ENCODE measurements around the gene WNT3.
A peak's percentile ranks its signal among the peaks of the same experiment; 100 is the strongest.

The WNT3 gene

GRCh38 chr17:46792071-46792470 lies 26.4 kb downstream of the WNT3 start:
- no peak overlapping the region for H3K56ac ChIP-seq (ENCODE audit: low read length)
- no peak overlapping the region for H2BK5ac ChIP-seq (ENCODE audit: low read length)
- no peak overlapping the region for H3K4ac ChIP-seq (ENCODE audit: low read depth, low read length)
- no CpG with 5 or more reads among the region's 4 CpGs for whole genome bisulfite sequencing (ENCODE audit: extremely low coverage, insufficient coverage, low lambda C conversion rate)
- peaks cover 57% of the 10 kb centered on the region for H3K79me2 ChIP-seq (ENCODE audit: control insufficient read depth, insufficient read depth, low read length)
- H3K36me3 ChIP-seq (ENCODE audit: control insufficient read depth, insufficient read depth, low read length): no peaks in the 10 kb centered on the region
- no peak overlapping the region for H2AK5ac ChIP-seq (ENCODE audit: low read length)
- H4K5ac ChIP-seq (ENCODE audit: low read length): no peak overlapping the region
- H2BK15ac ChIP-seq (replicated peaks; ENCODE audit: low read depth): no peak overlapping the region
- H3K9ac ChIP-seq (ENCODE audit: low read length): no peak overlapping the region
- peaks cover 42% of the 10 kb centered on the region for H3K79me1 ChIP-seq (ENCODE audit: low read length)
- H3K4me2 ChIP-seq (ENCODE audit: low read length): no peak overlapping the region
- H3K27me3 ChIP-seq (ENCODE audit: insufficient read depth, low read length, poor library complexity): no peaks in the 10 kb centered on the region
- H2BK120ac ChIP-seq (ENCODE audit: low read depth, low read length): no peak overlapping the region
- H4K8ac ChIP-seq (ENCODE audit: low read depth, low read length): no peak overlapping the region
- no peak overlapping the region for H3K23ac ChIP-seq (ENCODE audit: low read length)
- H3K18ac ChIP-seq (ENCODE audit: low read length): no peak overlapping the region
- H3K4me3 ChIP-seq (ENCODE audit: low read length): no peak overlapping the region
- peaks cover 9% of the 10 kb centered on the region for H3K4me1 ChIP-seq (ENCODE audit: control insufficient read depth, low read depth, low read length)
- H3K27ac ChIP-seq (ENCODE audit: low read depth, low read length): no peak overlapping the region
- no peak for DNase-seq

GRCh38 chr17:46791531-46791930 lies 27.0 kb downstream of the WNT3 start:
- Histone ChIP-seq H2BK15ac (replicated peaks; ENCODE audit: low read depth) (no peak overlapping the region), H3K18ac (ENCODE audit: low read length) (no peak overlapping the region), H3K36me3 (ENCODE audit: control insufficient read depth, insufficient read depth, low read length) (no peaks in the 10 kb centered on the region), H3K27ac (ENCODE audit: low read depth, low read length) (no peak overlapping the region), H2BK5ac (ENCODE audit: low read length) (no peak overlapping the region), H3K4me2 (ENCODE audit: low read length) (no peak overlapping the region), H3K4me3 (ENCODE audit: low read length) (no peak overlapping the region), H4K5ac (ENCODE audit: low read length) (no peak overlapping the region), H3K4me1 (ENCODE audit: control insufficient read depth, low read depth, low read length) (peaks cover 11% of the 10 kb centered on the region), H3K79me2 (ENCODE audit: control insufficient read depth, insufficient read depth, low read length) (peaks cover 53% of the 10 kb centered on the region), H3K23ac (ENCODE audit: low read length) (no peak overlapping the region), H3K56ac (ENCODE audit: low read length) (no peak overlapping the region), H3K9ac (ENCODE audit: low read length) (no peak overlapping the region), H3K4ac (ENCODE audit: low read depth, low read length) (no peak overlapping the region), H4K8ac (ENCODE audit: low read depth, low read length) (no peak overlapping the region), H2AK5ac (ENCODE audit: low read length) (no peak overlapping the region), H3K27me3 (ENCODE audit: insufficient read depth, low read length, poor library complexity) (no peaks in the 10 kb centered on the region), H3K79me1 (ENCODE audit: low read length) (peaks cover 42% of the 10 kb centered on the region), H2BK120ac (ENCODE audit: low read depth, low read length) (no peak overlapping the region)
- no peak for DNase-seq
- no CpG with 5 or more reads among the region's 5 CpGs for WGBS (ENCODE audit: extremely low coverage, insufficient coverage, low lambda C conversion rate)

GRCh38 chr17:46790216-46790615 lies 28.3 kb downstream of the WNT3 start:
- WGBS (ENCODE audit: extremely low coverage, insufficient coverage, low lambda C conversion rate): no CpG with 5 or more reads among the region's 3 CpGs

GRCh38 chr17:46789610-46790009 lies 28.9 kb downstream of the WNT3 start:
- Histone ChIP-seq H3K23ac (ENCODE audit: low read length) (no peak overlapping the region), H3K79me2 (ENCODE audit: control insufficient read depth, insufficient read depth, low read length) (peaks cover 43% of the 10 kb centered on the region), H2AK5ac (ENCODE audit: low read length) (no peak overlapping the region), H3K4me3 (ENCODE audit: low read length) (no peak overlapping the region), H3K4me1 (ENCODE audit: control insufficient read depth, low read depth, low read length) (peaks cover 22% of the 10 kb centered on the region), H2BK5ac (ENCODE audit: low read length) (no peak overlapping the region), H3K36me3 (ENCODE audit: control insufficient read depth, insufficient read depth, low read length) (no peaks in the 10 kb centered on the region), H3K56ac (ENCODE audit: low read length) (no peak overlapping the region), H3K4me2 (ENCODE audit: low read length) (no peak overlapping the region), H3K18ac (ENCODE audit: low read length) (peak overlapping the region; percentile 1), H4K8ac (ENCODE audit: low read depth, low read length) (no peak overlapping the region), H2BK15ac (replicated peaks; ENCODE audit: low read depth) (no peak overlapping the region), H4K5ac (ENCODE audit: low read length) (no peak overlapping the region), H2BK120ac (ENCODE audit: low read depth, low read length) (no peak overlapping the region), H3K79me1 (ENCODE audit: low read length) (peaks cover 35% of the 10 kb centered on the region), H3K9ac (ENCODE audit: low read length) (no peak overlapping the region), H3K27me3 (ENCODE audit: insufficient read depth, low read length, poor library complexity) (no peaks in the 10 kb centered on the region), H3K4ac (ENCODE audit: low read depth, low read length) (no peak overlapping the region), H3K27ac (ENCODE audit: low read depth, low read length) (no peak overlapping the region)
- no peak for DNase-seq
- no CpG with 5 or more reads among the region's 8 CpGs for WGBS (ENCODE audit: extremely low coverage, insufficient coverage, low lambda C conversion rate)

More at GRCh38 chr17:46790216-46790615, 28.3 kb downstream of the WNT3 start:
- Histone ChIP-seq H3K79me1 (ENCODE audit: low read length) (peaks cover 33% of the 10 kb centered on the region), H3K4ac (ENCODE audit: low read depth, low read length) (no peak overlapping the region), H3K56ac (ENCODE audit: low read length) (no peak overlapping the region), H3K18ac (ENCODE audit: low read length) (peak overlapping the region; percentile 1), H2BK5ac (ENCODE audit: low read length) (no peak overlapping the region), H3K9ac (ENCODE audit: low read length) (no peak overlapping the region), H2AK5ac (ENCODE audit: low read length) (no peak overlapping the region), H3K4me1 (ENCODE audit: control insufficient read depth, low read depth, low read length) (peaks cover 19% of the 10 kb centered on the region), H3K4me3 (ENCODE audit: low read length) (no peak overlapping the region), H3K79me2 (ENCODE audit: control insufficient read depth, insufficient read depth, low read length) (peaks cover 42% of the 10 kb centered on the region), H3K23ac (ENCODE audit: low read length) (no peak overlapping the region), H2BK120ac (ENCODE audit: low read depth, low read length) (no peak overlapping the region), H3K27ac (ENCODE audit: low read depth, low read length) (no peak overlapping the region), H3K27me3 (ENCODE audit: insufficient read depth, low read length, poor library complexity) (no peaks in the 10 kb centered on the region), H2BK15ac (replicated peaks; ENCODE audit: low read depth) (no peak overlapping the region), H3K36me3 (ENCODE audit: control insufficient read depth, insufficient read depth, low read length) (no peaks in the 10 kb centered on the region), H4K5ac (ENCODE audit: low read length) (no peak overlapping the region), H3K4me2 (ENCODE audit: low read length) (no peak overlapping the region), H4K8ac (ENCODE audit: low read depth, low read length) (no peak overlapping the region)
- no peak for DNase-seq

GRCh38 chr17:46788796-46789195 lies 29.7 kb downstream of the WNT3 start:
- Histone ChIP-seq H3K4me1 (ENCODE audit: control insufficient read depth, low read depth, low read length) (peaks cover 22% of the 10 kb centered on the region), H4K5ac (ENCODE audit: low read length) (no peak overlapping the region), H2AK5ac (ENCODE audit: low read length) (no peak overlapping the region), H3K9ac (ENCODE audit: low read length) (no peak overlapping the region), H2BK5ac (ENCODE audit: low read length) (no peak overlapping the region), H3K4ac (ENCODE audit: low read depth, low read length) (no peak overlapping the region), H3K56ac (ENCODE audit: low read length) (peak overlapping the region; percentile 19), H3K36me3 (ENCODE audit: control insufficient read depth, insufficient read depth, low read length) (no peaks in the 10 kb centered on the region), H3K79me2 (ENCODE audit: control insufficient read depth, insufficient read depth, low read length) (peaks cover 43% of the 10 kb centered on the region), H3K27ac (ENCODE audit: low read depth, low read length) (no peak overlapping the region), H3K23ac (ENCODE audit: low read length) (no peak overlapping the region), H4K8ac (ENCODE audit: low read depth, low read length) (no peak overlapping the region), H3K4me2 (ENCODE audit: low read length) (no peak overlapping the region), H3K79me1 (ENCODE audit: low read length) (peaks cover 35% of the 10 kb centered on the region), H3K4me3 (ENCODE audit: low read length) (no peak overlapping the region), H2BK120ac (ENCODE audit: low read depth, low read length) (no peak overlapping the region), H3K27me3 (ENCODE audit: insufficient read depth, low read length, poor library complexity) (no peaks in the 10 kb centered on the region), H3K18ac (ENCODE audit: low read length) (no peak overlapping the region), H2BK15ac (replicated peaks; ENCODE audit: low read depth) (no peak overlapping the region)
- DNase-seq: no peak
- no CpG with 5 or more reads among the region's 7 CpGs for WGBS (ENCODE audit: extremely low coverage, insufficient coverage, low lambda C conversion rate)

- Histone ChIP-seq H3K79me1 (ENCODE audit: low read length) (peaks cover 33% of the 10 kb centered on the region), H3K27me3 (ENCODE audit: insufficient read depth, low read length, poor library complexity) (no peaks in the 10 kb centered on the region), H3K27ac (ENCODE audit: low read depth, low read length) (no peak overlapping the region), H3K4me3 (ENCODE audit: low read length) (no peak overlapping the region), H3K4ac (ENCODE audit: low read depth, low read length) (no peak overlapping the region), H3K4me1 (ENCODE audit: control insufficient read depth, low read depth, low read length) (peaks cover 22% of the 10 kb centered on the region), H3K56ac (ENCODE audit: low read length) (no peak overlapping the region), H2BK5ac (ENCODE audit: low read length) (no peak overlapping the region), H2AK5ac (ENCODE audit: low read length) (no peak overlapping the region), H2BK15ac (replicated peaks; ENCODE audit: low read depth) (no peak overlapping the region), H3K36me3 (ENCODE audit: control insufficient read depth, insufficient read depth, low read length) (no peaks in the 10 kb centered on the region), H4K5ac (ENCODE audit: low read length) (no peak overlapping the region), H3K79me2 (ENCODE audit: control insufficient read depth, insufficient read depth, low read length) (peaks cover 39% of the 10 kb centered on the region), H3K9ac (ENCODE audit: low read length) (no peak overlapping the region), H3K23ac (ENCODE audit: low read length) (no peak overlapping the region), H4K8ac (ENCODE audit: low read depth, low read length) (no peak overlapping the region), H3K4me2 (ENCODE audit: low read length) (no peak overlapping the region), H2BK120ac (ENCODE audit: low read depth, low read length) (no peak overlapping the region), H3K18ac (ENCODE audit: low read length) (no peak overlapping the region)
- no CpG with 5 or more reads among the region's 5 CpGs for WGBS (ENCODE audit: extremely low coverage, insufficient coverage, low lambda C conversion rate)
- no peak for DNase-seq
Observed at GRCh38 chr17:46788300-46788699, 30.2 kb downstream of the WNT3 start.

Measured in mesendoderm (in vitro differentiated cells).